AG04450 (cell line): ENCODE data around the gene KCTD18. TPM values are rescaled to one million over a fixed set of nuclear protein-coding genes. Genes with fewer than 3 reads are reported as not detected.
A peak's percentile ranks its signal among the peaks of the same experiment; 100 is the strongest.

Source experiments
- CTCF ChIA-PET: fragments of 300-600, 350-600 bp; formaldehyde crosslinking; extraction: SDS; loops from one replicate; lab custom pipeline; 2022; ENCODE audit warnings: antibody characterized with exemption, inconsistent platforms; lab: Charles Lee
- POLR2A ChIA-PET: fragments of 350-600 bp; formaldehyde crosslinking; extraction: SDS; loops from one replicate; lab custom pipeline; 2021; ENCODE audit warnings: antibody characterized with exemption, inconsistent platforms; lab: Yijun Ruan, JAX
- DNase-seq: peaks from one replicate; pipeline ENCODE4 v3.0.0-alpha.2; 2011; ENCODE audit warnings: low read depth, low spot score
- H3K27ac ChIP-seq: one replicate; pipeline ENCODE4 v1.5.1; 2012; ENCODE audit warnings: low read depth, low read length, control low read depth
- H3K27me3 ChIP-seq: one replicate; pipeline ENCODE4 v1.6.0; 2012; ENCODE audit warnings: low read length; ENCODE audit not compliant: control insufficient read depth, insufficient read depth
- H3K4me3 ChIP-seq: 2 replicates; pipeline ENCODE4 v1.5.1; 2011; ENCODE audit warnings: mild to moderate bottlenecking, low read depth, low read length, control low read depth
- H3K9me3 ChIP-seq: 2 replicates; pipeline ENCODE4 v1.5.1; 2012; ENCODE audit warnings: low read length; ENCODE audit not compliant: control insufficient read depth, insufficient read depth
- CTCF ChIP-seq: IDR thresholded peaks from 2 replicates; pipeline ENCODE4 v1.5.1; 2011; ENCODE audit warnings: low read depth, low read length, control low read depth, inconsistent platforms
- polyA minus RNA-seq: library from RNA; depleted of rRNA, polyadenylated mRNA; stranded (reverse); fragments of >200 nt; gene quantifications from 2 replicates; pipeline ENCODE4 v1.2.3, GENCODE V29; 2011; rRNA and poly(A)+ RNA removed
- polyA plus RNA-seq: library from polyadenylated mRNA; depleted of rRNA; stranded (reverse); fragments of >200 nt; gene quantifications from 2 replicates; pipeline ENCODE4 v1.2.3, GENCODE V29; 2011; rRNA removed

Gene KCTD18
- polyA plus RNA-seq (9.9 and 13.8 TPM in 2 replicates), polyA minus RNA-seq (5.4 and 6.0 TPM in 2 replicates)

GRCh38 chr2:200509612-200510433 lies at the start of gene KCTD18:
KCTD18 (minus strand) TSS chr2:200510068; CDS start chr2:200507016, 3,052 bp downstream.
- CTCF ChIA-PET: interaction anchor here (0.6 to 2.0 kb wide), 19 partner anchors 8 to 535 kb away, joined by 3 to 13 read pairs (median 4); partner anchors contain the start of gene SGO2

GRCh38 chr2:200540793-200541192 lies 30.9 kb upstream of the KCTD18 start:
- TF ChIP-seq CTCF: no peak
- ChIA-PET POLR2A (no interaction called here), CTCF (no interaction called here)
- Histone ChIP-seq H3K27ac (no peak overlapping the region), H3K27me3 (no peaks in the 10 kb centered on the region), H3K4me3 (no peak overlapping the region), H3K9me3 (no peaks in the 10 kb centered on the region)
- no peak for DNase-seq

More at GRCh38 chr2:200509612-200510433, at the start of gene KCTD18:
- peak; percentile 33 for DNase-seq
- Histone ChIP-seq H3K27ac (peak within 1 kb of the TSS; percentile 42), H3K4me3 (peak within 1 kb of the TSS; percentile 76), H3K9me3 (no peaks in the 10 kb centered on the region), H3K27me3 (peaks cover 8% of the 10 kb centered on the region)
- POLR2A ChIA-PET: interaction anchor here (0.9 to 1.3 kb wide), 2 partner anchors 16 to 24 kb away, joined by 3 read pairs; no protein-coding TSS in a partner anchor
- peak; percentile 70 for TF ChIP-seq CTCF

GRCh38 chr2:200538139-200538538 lies 28.3 kb upstream of the KCTD18 start:
- TF ChIP-seq CTCF: no peak
- ChIA-PET CTCF (no interaction called here), POLR2A (no interaction called here)
- no peaks in the 10 kb centered on the region for H3K9me3 ChIP-seq
- no peak overlapping the region for H3K4me3 ChIP-seq
- no peak for DNase-seq
- H3K27me3 ChIP-seq: no peaks in the 10 kb centered on the region
- H3K27ac ChIP-seq: no peak overlapping the region

GRCh38 chr2:200534572-200534971 lies 24.7 kb upstream of the KCTD18 start:
- Histone ChIP-seq H3K27me3 (no peaks in the 10 kb centered on the region), H3K9me3 (no peaks in the 10 kb centered on the region), H3K27ac (no peak overlapping the region), H3K4me3 (no peak overlapping the region)
- ChIA-PET CTCF (interaction anchor here (0.6 to 2.2 kb wide), 5 partner anchors 10 to 561 kb away, joined by 5 to 9 read pairs (median 6); no protein-coding TSS in a partner anchor), POLR2A (no interaction called here)
- no peak for TF ChIP-seq CTCF
- DNase-seq: no peak

GRCh38 chr2:200533754-200534153 lies 23.9 kb upstream of the KCTD18 start:
- DNase-seq: no peak
- Histone ChIP-seq H3K9me3 (no peaks in the 10 kb centered on the region), H3K4me3 (no peak overlapping the region), H3K27ac (no peak overlapping the region), H3K27me3 (no peaks in the 10 kb centered on the region)
- ChIA-PET POLR2A (no interaction called here), CTCF (interaction anchor here (1.0 to 2.2 kb wide), 2 partner anchors 52 to 548 kb away, joined by 5 to 9 read pairs; no protein-coding TSS in a partner anchor)
- no peak for TF ChIP-seq CTCF
